Glomerular endothelial cell (primary cell): ENCODE measurements around the gene PIGB. TPM values are rescaled to one million over a fixed set of nuclear protein-coding genes. Genes with fewer than 3 reads are reported as not detected.
"Not testable (repeated sequence)": the region's sequence is repeated elsewhere in the genome, so short reads cannot be mapped to it uniquely, and the experiment has no call there.

Experiments
- DNase-seq: peaks from one replicate; pipeline ENCODE4 v3.0.0-alpha.2; 2011; ENCODE audit warnings: low read depth, low spot score; ENCODE audit errors: extremely low read depth
- total RNA-seq: library from RNA; depleted of rRNA; stranded (reverse); fragments of >200 nt; gene quantifications from 2 replicates; pipeline ENCODE4 v1.2.3, GENCODE V29; 2015

Gene PIGB
- 7.2 and 12.8 TPM in 2 replicates for total RNA-seq

GRCh38 chr15:55318588-55319494 is at the start of gene PIGB, which contains the start of gene PIGBOS1:
Gene PIGB (plus strand): TSS chr15:55319222. CDS start chr15:55319251, 29 bp downstream.
Gene PIGBOS1 (minus strand): TSS chr15:55319123. CDS start chr15:55317792, 1,331 bp downstream.
- DNase-seq, result peak; percentile 62

DNA sequence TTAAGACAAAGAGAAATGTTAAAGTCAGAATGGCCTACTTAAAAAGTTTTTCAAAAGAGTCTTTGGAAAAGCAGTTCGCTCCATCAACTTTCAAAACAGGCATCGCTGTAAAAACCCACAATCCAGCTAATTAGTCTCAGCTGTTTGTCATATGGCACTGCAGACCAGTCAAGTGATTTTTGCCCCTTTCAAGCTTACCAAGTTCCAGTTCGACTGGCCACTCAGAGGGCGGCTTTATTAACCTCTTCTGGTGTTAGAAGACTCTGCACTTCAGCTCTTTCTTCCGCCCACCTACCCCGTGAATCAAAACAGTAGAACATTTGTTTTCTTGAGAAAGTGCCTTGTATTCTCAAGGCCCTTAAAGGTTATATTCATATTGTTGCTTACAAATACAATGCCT is 48.7 kb upstream of the PIGB start:
- no peak for DNase-seq

GRCh38 chr15:55276324-55276723 is 42.7 kb upstream of the PIGB start:
- no peak for DNase-seq

DNA sequence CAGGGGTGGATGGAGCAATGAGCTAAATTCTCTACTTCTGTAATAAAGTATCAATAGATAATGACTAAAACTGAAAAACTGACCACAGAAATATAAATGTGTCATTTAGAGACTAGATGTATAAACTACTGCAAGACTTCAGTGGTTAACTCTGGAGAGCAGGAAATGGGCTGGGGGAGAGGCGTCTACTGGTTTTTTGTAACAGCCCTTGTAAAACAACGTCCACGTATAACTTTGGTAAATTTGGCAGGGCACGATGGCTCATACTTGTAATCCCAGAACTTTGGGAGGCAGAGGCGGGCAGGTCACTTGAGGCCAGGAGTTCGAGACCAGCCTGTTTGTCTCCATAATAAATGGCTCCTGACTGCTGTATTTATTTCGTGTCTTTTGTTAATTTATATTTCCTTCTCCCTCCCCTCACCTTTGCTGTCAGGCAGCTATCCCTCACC is 41.9 kb upstream of the PIGB start:
- no peak for DNase-seq

GRCh38 chr15:55277715-55278114 is 41.3 kb upstream of the PIGB start:
- DNase-seq, result no peak

GRCh38 chr15:55279100-55279745 is 39.8 kb upstream of the PIGB start:
- no peak for DNase-seq

DNA sequence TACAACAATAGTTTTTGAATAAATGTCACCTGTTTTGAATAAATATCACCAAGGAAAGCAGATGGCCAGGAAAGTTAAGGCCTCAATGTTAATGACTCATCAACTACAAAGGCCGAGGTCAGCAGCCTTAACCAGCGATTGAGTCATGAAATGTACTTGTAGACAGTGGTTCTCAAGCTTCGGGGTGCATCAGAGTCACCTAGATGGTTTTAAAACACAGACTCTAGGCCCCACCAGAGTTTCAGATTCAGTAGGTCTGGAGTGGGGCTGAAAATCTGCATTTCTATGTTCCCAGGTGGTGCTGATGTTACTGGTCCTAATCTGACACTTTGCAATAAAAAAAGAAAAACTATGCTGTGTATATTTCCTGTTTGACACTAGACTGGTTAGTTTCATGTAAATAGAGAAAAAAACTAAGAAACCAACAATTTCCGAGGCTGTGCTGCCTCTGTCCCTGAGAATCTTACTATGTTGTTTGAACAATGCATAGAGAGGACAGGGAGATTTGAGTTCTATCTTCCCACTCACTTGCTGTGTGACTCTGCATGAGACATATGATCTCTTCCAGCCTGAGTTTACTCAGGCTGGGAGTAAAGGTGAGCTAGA is 39.2 kb upstream of the PIGB start:
- DNase-seq, result peak; percentile 82

DNA sequence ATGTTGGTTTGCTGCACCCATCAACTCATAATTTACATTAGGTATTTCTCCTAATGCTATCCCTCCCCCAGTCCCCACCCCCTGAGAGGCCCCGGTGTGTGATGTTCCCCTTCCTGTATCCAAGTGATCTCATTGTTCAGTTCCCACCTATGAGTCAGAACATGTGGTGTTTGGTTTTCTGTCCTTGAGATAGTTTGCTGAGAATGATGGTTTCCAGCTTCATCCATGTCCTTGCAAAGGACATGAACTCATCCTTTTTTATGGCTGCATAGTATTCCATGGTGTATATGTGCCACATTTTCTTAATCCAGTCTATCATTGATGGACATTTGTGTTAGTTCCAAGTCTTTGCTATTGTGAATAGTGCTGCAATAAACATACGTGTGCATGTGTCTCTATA is 38.4 kb upstream of the PIGB start:
- not testable (repeated sequence) for DNase-seq

GRCh38 chr15:55281517-55282228 is 37.3 kb upstream of the PIGB start:
- no peak for DNase-seq

DNA sequence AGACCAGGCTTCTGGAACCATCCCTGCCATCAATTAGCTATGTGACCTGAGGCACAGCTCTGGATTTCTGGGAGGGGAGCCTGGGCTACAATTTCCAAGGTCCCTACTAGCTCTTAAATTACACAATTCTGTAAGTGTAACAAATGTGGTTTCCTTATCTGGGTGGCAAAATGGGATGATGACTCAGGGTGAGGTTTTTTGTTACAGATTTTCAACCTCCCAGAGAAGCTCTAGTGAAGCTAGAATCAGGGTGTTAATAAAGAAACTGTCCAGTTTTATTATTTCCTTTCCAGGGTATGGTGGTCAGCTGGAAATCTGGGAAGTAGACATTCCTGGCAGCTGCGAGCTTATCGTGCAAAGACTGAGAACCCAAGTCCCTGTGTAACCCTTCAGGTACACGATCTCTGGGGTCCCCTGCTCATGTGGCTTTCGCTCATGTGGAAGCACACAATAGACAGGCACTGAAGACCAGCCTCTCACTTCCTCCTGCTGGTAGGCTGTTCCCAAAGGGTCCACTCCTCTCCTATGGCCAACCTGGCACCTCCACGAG is 36.7 kb upstream of the PIGB start:
- no peak for DNase-seq

DNA sequence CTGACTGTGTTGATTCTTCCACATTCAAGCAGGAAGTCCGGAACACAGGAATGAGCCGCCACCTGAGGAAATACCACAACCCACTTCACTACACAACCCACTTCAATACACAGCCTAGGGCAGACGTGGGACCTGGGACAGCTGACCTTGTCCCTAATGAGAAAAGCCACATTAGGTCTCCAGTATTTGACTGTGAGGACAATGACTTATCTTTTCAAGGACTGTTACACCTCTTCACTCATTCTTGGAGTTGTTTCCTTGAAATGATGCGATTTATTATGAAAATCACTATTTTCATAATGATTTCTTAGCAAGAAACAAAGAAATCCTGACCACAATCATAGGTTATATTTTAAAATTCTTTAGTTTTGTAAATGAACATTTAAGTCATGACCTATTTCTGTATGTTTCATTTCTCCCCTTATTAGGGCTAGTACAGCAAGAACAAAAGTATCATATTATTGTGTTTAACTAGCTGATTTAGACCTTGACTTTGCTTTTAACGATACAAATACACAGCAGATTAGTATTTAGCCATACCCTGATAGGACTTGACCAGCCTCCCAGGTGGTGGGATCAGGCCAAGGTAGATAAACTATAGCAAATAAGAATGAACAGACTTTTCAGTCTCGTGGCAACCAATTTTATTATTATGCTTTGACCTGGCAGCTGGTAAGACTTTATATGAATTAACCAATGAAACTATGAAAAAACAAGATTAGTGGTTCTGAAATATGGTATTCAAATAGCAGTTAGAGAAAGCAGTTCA is 35.5 kb upstream of the PIGB start:
- DNase-seq, result no peak

GRCh38 chr15:55284426-55284825 is 34.6 kb upstream of the PIGB start:
- DNase-seq, result no peak

GRCh38 chr15:55286442-55287189 is 32.4 kb upstream of the PIGB start:
- DNase-seq, result not testable (repeated sequence)

- DNase-seq, result no peak
Observed at GRCh38 chr15:55288006-55288717, 30.9 kb upstream of the PIGB start.

DNA sequence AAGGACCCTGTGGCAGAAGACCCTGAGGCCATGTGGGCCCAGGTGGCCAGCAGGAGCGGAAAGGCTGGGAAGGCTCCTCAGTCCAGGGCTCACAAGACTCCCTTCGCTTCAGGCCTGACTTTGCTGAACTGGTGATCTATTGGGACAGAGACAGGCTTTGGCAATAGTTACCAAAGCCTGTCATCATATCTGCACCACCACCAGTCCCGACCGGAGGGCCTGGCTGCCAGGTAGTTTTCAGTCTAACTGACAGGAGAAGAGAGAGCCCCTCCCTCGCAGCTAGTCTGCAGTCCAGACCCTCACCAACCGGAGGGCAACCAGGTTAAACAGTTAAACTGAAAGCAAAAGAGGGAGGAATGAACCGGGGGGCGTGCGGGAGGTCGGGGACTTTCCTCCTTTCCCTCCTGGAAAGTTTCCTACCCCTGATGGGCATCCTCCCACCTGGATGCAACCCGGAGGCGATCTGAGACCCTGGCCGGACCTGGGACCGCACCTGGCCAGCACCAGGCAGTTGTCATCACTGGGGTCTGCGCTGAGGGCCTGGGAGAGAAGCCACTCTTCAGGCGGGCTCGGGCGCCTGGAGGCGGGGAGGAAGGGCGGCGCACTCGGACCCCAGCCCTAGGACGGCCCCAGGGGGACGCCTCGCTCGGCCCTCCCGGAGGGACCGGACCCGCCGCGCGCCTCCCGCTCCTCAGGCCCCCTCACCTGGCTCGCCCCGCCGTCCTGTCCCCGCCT is 29.8 kb upstream of the PIGB start:
- no peak for DNase-seq

- no peak for DNase-seq
Observed at GRCh38 chr15:55289746-55290527, 29.1 kb upstream of the PIGB start, which contains the start of gene RAB27A. Gene RAB27A (minus strand): TSS chr15:55289813. CDS start chr15:55234934, 54,879 bp downstream.

DNA sequence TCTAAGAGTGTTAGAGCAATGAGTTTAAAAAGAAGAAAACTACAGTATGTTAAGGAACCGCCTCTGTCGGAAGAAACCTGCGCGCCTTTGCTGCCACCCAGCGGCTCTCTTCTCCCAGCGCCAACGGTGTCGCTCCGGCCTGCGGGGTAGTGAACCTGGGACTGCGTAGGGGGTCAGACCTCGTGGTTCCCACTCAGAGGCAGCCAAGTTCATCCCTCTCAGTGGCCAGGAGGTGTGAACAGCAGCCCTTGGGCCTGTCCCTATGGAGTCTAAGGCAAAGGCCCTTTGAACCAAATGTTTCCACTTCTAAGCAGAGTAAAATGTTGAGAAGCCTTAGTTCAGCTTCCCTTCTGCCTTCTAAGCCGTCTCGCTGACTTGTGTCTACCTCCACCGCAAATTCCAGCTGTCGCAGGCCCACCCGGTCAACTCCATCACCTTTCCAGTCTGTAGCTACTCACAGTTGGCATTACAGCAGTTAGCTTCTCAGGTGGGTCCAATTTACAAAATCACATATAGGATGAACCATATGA is 28.4 kb upstream of the PIGB start:
- no peak for DNase-seq
